Esophagus (tissue), 2 donors: ENCODE measurements around the gene ZNF217. TPM values are rescaled to one million over a fixed set of nuclear protein-coding genes. Genes with fewer than 3 reads are reported as not detected.
"Not testable (repeated sequence)": the region's sequence is repeated elsewhere in the genome, so short reads cannot be mapped to it uniquely, and the experiment has no call there.

ENCODE experiments used
- H3K27ac ChIP-seq, 2 donors: one replicate each; pipeline ENCODE4 v1.5.1; 2013; ENCODE audit warnings: low read depth in 2 of 2, mild to moderate bottlenecking in 2 of 2, inconsistent platforms in 1 of 2, low read length in 1 of 2, moderate library complexity in 1 of 2
- H3K27me3 ChIP-seq, 2 donors: one replicate each; pipeline ENCODE4 v1.6.1; 2013; ENCODE audit warnings: low read length in 2 of 2, control low read depth in 1 of 2, mild to moderate bottlenecking in 1 of 2; ENCODE audit not compliant: insufficient read depth in 2 of 2, control insufficient read depth in 1 of 2
- H3K36me3 ChIP-seq, 2 donors: one replicate each; pipeline ENCODE4 v1.6.1; 2013; ENCODE audit warnings: low read length in 1 of 2; ENCODE audit not compliant: control insufficient read depth in 2 of 2, insufficient read depth in 2 of 2
- H3K4me1 ChIP-seq, 2 donors: one replicate each; pipeline ENCODE4 v1.6.1; 2013; ENCODE audit warnings: low read length in 1 of 2; ENCODE audit not compliant: control insufficient read depth in 2 of 2, insufficient read depth in 2 of 2
- H3K4me3 ChIP-seq, 2 donors: one replicate each; pipeline ENCODE4 v1.5.1; 2013; ENCODE audit warnings: low read length in 2 of 2, mild to moderate bottlenecking in 2 of 2, low read depth in 1 of 2, moderate library complexity in 1 of 2
- H3K9me3 ChIP-seq, 2 donors: one replicate each; pipeline ENCODE4 v1.6.1; 2013; ENCODE audit warnings: mild to moderate bottlenecking in 2 of 2, low read depth in 1 of 2, low read length in 1 of 2, moderate library complexity in 1 of 2; ENCODE audit not compliant: control insufficient read depth in 2 of 2, insufficient read depth in 1 of 2
- WGBS, 2 donors: extraction: QIAGEN DNeasy Blood & Tissue Kit; methylation state at CpG; one replicate each; pipeline ENCODE4 v1.1.7; 2013; 5-methylcytosine and 5-hydroxymethylcytosine counted together
- polyA plus RNA-seq, 2 donors: library from polyadenylated mRNA; stranded (reverse); fragments of 200-250 nt; gene quantifications; one replicate each; pipeline ENCODE4 v1.2.3, GENCODE V29; 2013
- donor health status: healthy with polysubstance abuse.
- donor health status: Bipolar disorder and iron deficiency.

The ZNF217 gene
- polyA plus RNA-seq, 2 donors: 8.2 to 9.0 TPM

DNA sequence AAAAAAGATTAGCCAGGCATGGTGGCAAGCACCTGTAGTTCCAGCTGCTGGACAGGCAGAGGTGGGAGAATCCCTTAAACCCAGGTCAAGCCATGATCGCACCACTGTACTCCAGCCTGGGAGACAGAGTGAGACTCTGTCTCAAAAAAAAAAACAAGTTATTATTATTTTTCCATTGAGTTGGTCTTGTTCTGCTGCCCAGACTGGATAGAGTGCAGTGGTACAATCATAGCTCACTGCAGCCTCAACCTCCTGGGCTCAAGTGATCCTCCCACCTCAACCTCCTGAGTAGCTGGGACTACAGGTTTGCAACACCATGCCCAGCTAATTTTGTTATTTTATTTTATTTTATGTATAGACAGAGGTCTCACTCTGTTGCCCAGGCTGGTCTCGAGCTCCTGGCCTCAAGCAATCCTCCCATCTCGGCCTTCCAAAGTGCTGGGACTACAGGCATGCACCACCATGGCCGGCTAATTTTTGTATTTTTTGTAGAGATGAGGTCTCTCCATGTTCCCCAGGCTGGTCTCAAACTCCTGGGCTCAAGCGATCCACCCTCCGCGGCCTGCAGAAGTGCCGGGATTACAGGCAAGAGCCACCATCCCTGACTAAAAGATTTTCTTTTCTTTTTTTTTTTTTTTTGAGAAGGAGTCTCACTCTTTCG is 31.4 kb downstream of the ZNF217 start:
- H3K27ac ChIP-seq, H3K4me3 ChIP-seq, H3K4me1 ChIP-seq, H3K27me3 ChIP-seq, H3K36me3 ChIP-seq, H3K9me3 ChIP-seq: not testable (repeated sequence)
- WGBS, 2 donors: 97 to 99% methylated on average over 9 of the region's 9 CpGs

- H3K27me3 ChIP-seq: no peaks in the 10 kb centered on the region
- no peak overlapping the region for H3K27ac ChIP-seq
- H3K9me3 ChIP-seq: no peaks in the 10 kb centered on the region
- no peaks in the 10 kb centered on the region for H3K36me3 ChIP-seq
- peaks cover 0 to 2% of the 10 kb centered on the region in 2 donors for H3K4me1 ChIP-seq
- H3K4me3 ChIP-seq: no peak overlapping the region
- WGBS, 2 donors: 90 to 94% methylated on average over 5 of the region's 5 CpGs
These were observed 32.1 kb downstream of the ZNF217 start for GRCh38 chr20:53561505-53561904.

DNA sequence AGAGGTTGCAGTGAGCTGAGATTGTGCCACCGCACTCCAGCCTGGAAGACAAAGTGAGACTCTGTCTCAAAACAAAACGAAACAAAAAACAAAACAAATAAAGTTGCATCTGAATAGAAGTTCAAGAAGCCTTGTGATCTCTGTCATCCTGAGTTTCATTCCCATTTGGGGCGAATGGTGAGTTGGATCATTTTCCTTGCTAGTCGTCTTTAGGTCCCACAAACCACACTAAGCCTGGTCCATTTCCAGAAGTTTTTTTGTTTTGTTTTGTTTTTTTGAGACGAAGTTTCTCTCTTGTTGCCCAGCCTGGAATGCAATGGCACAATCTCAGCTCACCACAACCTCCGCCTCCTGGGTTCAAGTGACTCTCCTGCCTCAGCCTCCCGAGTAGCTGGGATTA is 33.8 kb downstream of the ZNF217 start:
- Histone ChIP-seq H3K36me3 (no peaks in the 10 kb centered on the region), H3K27ac (no peak overlapping the region), H3K9me3 (no peaks in the 10 kb centered on the region), H3K4me1 (no peaks in the 10 kb centered on the region), H3K4me3 (no peak overlapping the region), H3K27me3 (no peaks in the 10 kb centered on the region)
- 83 to 85% methylated on average over 7 of the region's 7 CpGs for WGBS, 2 donors

DNA sequence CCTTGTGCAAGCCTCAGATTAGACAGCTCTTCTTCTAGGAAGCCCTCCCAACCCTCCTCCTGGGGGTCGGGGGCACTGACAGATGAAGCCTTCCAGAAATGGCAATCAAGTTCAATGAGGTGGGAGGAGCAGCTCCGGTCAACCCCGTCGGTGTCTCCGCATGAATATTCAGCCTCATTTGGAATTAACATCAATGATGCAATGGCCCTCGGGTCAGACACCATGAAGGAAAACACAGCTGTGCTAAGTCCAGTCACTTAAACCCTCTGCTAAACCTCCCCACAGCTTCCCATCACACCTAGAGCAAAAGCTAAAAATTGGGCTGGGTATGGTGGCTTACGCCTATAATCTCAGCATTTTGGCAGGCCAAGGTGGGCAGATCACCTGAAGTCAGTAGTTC is 36.5 kb downstream of the ZNF217 start:
- H3K36me3 ChIP-seq: no peaks in the 10 kb centered on the region
- no peaks in the 10 kb centered on the region for H3K4me1 ChIP-seq
- no peaks in the 10 kb centered on the region for H3K9me3 ChIP-seq
- no peak overlapping the region for H3K27ac ChIP-seq
- H3K4me3 ChIP-seq: no peak overlapping the region
- WGBS, 2 donors: 83 to 84% methylated on average over 7 of the region's 7 CpGs
- no peaks in the 10 kb centered on the region for H3K27me3 ChIP-seq

DNA sequence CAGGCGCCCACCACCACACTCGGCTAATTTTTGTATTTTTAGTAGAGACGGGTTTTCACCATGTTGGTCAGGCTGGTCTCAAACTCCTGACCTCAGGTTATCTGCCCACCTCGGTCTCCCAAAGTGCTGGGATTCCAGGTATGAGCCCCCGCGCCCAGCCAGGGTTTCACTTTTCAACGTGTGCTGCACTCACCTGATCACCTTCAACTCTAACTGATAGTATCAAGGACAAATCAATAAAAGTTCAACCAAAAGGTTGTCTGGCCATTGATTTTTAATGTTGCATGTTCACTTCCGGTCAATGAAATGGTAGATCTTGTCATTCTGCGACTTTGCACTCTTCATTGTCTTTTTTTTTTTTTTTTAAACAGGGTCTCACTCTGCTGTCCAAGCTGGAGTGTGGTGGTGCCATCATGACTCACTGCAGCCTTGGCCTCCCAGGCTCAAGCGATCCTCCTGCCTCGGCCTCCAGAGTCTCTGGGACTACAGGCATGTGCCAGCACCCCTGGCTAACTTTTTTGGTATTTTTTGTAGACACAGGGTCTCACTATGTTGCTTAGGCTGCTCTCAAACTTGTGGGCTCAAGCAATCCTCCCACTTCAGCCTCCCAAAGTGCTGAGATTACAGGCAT is 37.3 kb downstream of the ZNF217 start:
- no peak overlapping the region for H3K27ac ChIP-seq
- no peaks in the 10 kb centered on the region for H3K4me1 ChIP-seq
- WGBS, 2 donors: 87 to 92% methylated on average over 11 of the region's 11 CpGs
- no peaks in the 10 kb centered on the region for H3K9me3 ChIP-seq
- no peaks in the 10 kb centered on the region for H3K27me3 ChIP-seq
- H3K4me3 ChIP-seq: no peak overlapping the region
- H3K36me3 ChIP-seq: no peaks in the 10 kb centered on the region

DNA sequence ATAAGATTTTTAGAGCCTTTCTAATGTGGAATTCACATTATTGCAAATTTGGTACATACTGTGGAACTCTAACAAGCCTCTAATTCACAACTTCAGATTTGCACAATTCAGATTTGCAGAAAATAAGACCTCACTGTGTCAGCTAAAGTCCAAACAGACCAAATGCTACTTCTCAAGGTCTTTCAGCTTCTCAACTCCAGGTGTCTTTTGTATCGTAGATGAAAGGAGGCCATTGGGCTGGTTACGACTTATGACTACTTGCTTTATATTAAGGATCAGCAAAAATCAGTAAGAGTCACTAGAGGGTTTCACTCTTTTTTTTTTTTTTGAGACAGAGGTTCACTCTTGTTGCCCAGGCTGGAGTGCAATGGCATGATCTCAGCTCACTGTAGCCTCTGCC is 37.8 kb downstream of the ZNF217 start:
- no peak overlapping the region for H3K27ac ChIP-seq
- 89 to 93% methylated on average over 2 of the region's 2 CpGs for WGBS, 2 donors
- H3K36me3 ChIP-seq: no peaks in the 10 kb centered on the region
- H3K27me3 ChIP-seq: no peaks in the 10 kb centered on the region
- H3K9me3 ChIP-seq: no peaks in the 10 kb centered on the region
- H3K4me1 ChIP-seq: no peaks in the 10 kb centered on the region
- no peak overlapping the region for H3K4me3 ChIP-seq

- Histone ChIP-seq H3K4me3 (no peak overlapping the region), H3K9me3 (no peaks in the 10 kb centered on the region), H3K36me3 (no peaks in the 10 kb centered on the region), H3K27ac (no peak overlapping the region), H3K27me3 (no peaks in the 10 kb centered on the region), H3K4me1 (no peaks in the 10 kb centered on the region)
- WGBS, 2 donors: 80 to 83% methylated on average over 4 of the region's 4 CpGs
These were observed 38.6 kb downstream of the ZNF217 start for GRCh38 chr20:53555081-53555480.

DNA sequence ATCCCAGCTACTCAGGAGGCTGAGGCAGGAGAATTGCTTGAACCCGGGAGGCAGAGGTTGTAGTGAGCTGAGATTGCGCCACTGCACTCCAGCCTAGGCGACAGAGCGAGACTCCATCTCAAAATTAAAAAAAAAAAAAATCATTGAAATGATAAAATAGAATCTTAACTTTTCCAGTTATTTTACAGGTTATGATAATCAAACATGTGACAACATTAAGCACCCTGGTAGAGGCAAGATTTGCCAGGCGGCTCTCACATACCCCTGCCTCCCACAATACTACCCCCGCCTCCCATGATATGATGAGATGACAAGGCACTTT is 41.1 kb downstream of the ZNF217 start:
- H3K27me3 ChIP-seq, H3K9me3 ChIP-seq, H3K4me1 ChIP-seq, H3K27ac ChIP-seq, H3K4me3 ChIP-seq, H3K36me3 ChIP-seq: not testable (repeated sequence)
- 96 to 99% methylated on average over 6 of the region's 6 CpGs for WGBS, 2 donors

DNA sequence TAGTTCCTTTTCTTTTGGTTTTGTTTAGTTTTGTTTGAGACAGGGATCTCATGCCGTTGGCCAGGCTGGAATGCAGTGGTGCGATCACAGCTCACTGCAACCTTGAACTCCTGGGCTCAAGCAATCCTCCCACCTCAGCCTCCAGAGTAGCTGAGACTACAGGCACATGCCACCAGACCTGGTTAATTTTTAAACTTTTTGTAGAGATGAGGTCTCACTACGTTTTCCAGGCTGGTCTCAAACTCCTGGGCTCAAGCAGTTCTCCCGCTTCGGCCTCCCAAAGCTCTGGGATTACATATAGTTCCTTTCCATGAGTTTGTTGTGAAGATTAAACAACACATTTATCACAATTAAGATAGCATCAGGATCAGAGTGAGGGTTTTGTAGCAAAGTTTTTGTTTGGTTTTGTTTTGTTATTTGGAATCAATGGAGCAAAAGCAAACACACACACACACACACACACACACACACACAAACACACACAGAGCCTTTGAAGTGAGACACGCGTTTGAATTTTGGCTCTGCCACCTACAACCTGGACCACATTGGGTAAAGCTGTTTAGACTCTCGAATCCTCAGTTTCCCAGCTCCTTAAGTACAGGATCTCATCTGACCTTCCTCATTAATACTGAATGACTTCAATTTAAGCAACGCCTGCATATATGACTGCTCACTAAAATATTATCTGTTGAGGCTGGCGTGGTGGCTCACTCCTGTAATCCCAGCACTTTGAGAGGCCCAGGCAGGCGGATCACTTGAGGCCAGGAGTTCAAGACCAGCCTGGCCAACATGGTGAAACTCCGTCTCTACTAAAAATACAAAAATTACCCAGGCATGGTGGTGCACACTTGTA is 41.7 kb downstream of the ZNF217 start:
- H3K27ac ChIP-seq, H3K36me3 ChIP-seq, H3K4me1 ChIP-seq, H3K4me3 ChIP-seq, H3K27me3 ChIP-seq, H3K9me3 ChIP-seq: not testable (repeated sequence)
- 82 to 85% methylated on average over 12 of the region's 12 CpGs for WGBS, 2 donors
